GM13977 (cell line): ENCODE data around the gene TTC7B.

Experiments used
- DNase-seq: peaks from one replicate; pipeline ENCODE4 v3.0.0; 2012; ENCODE audit warnings: low spot score
- CTCF ChIP-seq: IDR thresholded peaks from 2 replicates; pipeline ENCODE4 v1.5.1; 2012; ENCODE audit warnings: mild to moderate bottlenecking, control low read depth; ENCODE audit not compliant: insufficient read depth; ENCODE audit errors: extremely low read depth, missing control alignments
- in situ Hi-C: fragments of 300-500 bp; cut with MboI; formaldehyde crosslinking; loops from one replicate; pipeline ENCODE4 v1.12.0; 2022; ENCODE audit warnings: low sequenced_read_pairs, low pct_unique_long_range_greater_than_20kb, mixed read lengths, inconsistent platforms; ENCODE audit not compliant: unreplicated experiment

Gene TTC7B

GRCh38 chr14:90805084-90805391 is 11.2 kb downstream of the TTC7B start:
- no peak for TF ChIP-seq CTCF
- in situ Hi-C loops = no loop called here

GRCh38 chr14:90804292-90805083 is 11.7 kb downstream of the TTC7B start:
- in situ Hi-C loops = no loop called here
- no peak for TF ChIP-seq CTCF
- no peak for DNase-seq

More at GRCh38 chr14:90805084-90805391, 11.2 kb downstream of the TTC7B start:
- no peak for DNase-seq

- TF ChIP-seq CTCF = no peak
- no peak for DNase-seq
- in situ Hi-C loops = no loop called here
Measured at GRCh38 chr14:90803249-90803648, 13.0 kb downstream of the TTC7B start.

- no peak for DNase-seq
- no peak for TF ChIP-seq CTCF
- in situ Hi-C loops = no loop called here
Measured at GRCh38 chr14:90799420-90799819, 16.8 kb downstream of the TTC7B start.

GRCh38 chr14:90797919-90798318 is 18.3 kb downstream of the TTC7B start:
- no peak for TF ChIP-seq CTCF
- in situ Hi-C loops = no loop called here
- DNase-seq = no peak

GRCh38 chr14:90797451-90797850 is 18.8 kb downstream of the TTC7B start:
- no peak for TF ChIP-seq CTCF
- in situ Hi-C loops = no loop called here
- DNase-seq = no peak

- DNase-seq = no peak
- in situ Hi-C loops = no loop called here
- TF ChIP-seq CTCF = no peak
Measured at GRCh38 chr14:90796329-90796728, 19.9 kb downstream of the TTC7B start.
